ENCODE measurements around the gene NDUFAF8.

The NDUFAF8 gene

DNA sequence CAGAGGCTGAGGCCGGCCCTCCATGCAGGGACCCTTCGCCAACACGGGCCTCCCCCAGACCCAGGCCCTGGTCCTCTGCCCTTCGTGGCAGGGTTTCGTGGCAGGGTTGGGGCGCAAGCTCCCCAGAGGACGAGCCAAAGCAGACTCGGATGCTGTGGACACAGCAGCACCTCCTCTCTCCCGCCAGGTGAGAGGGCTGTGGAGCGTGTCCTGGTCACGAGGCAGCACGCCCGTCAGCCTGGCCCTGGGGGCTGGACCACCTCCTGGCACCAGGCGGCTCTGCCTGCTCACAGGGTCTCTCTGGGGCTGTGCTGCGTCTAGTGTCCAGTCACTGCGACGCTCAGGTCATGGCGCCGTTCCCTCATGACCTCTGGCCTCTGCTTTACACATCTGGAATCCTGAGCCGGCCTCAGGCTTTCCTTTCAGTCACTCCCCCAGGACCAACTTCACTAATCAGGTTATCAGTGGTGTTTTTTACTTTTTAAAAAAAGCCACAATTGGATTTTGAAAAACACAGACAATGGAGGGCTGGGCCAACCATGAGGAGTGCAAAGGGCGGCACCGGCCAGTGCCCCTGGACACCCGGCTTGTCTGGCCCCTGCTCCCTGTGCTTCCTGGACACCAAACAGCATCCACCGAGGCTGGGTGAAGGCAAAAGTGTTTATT lies 5.4 kb downstream of the NDUFAF8 start:
- H4K8ac ChIP-seq (ENCODE audit: low read depth, low read length): peak overlapping the region; percentile 72
- WGBS, 2 donors (ENCODE audit: extremely low coverage in 2 of 2, insufficient read length in 2 of 2, insufficient replicate concordance in 1 of 2): no CpG with 5 or more reads among the region's 24 CpGs
- DNase-seq (ENCODE audit: low spot score): no peak
- no peak overlapping the region for H3K23ac ChIP-seq (ENCODE audit: low read depth, low read length, poor library complexity)
- H3K4me1 ChIP-seq (ENCODE audit: control insufficient read depth in 2 of 2, insufficient read depth in 1 of 2, low read depth in 1 of 2, low read length in 2 of 2): peaks cover 7 to 14% of the 10 kb centered on the region in 2 donors
- H2AFZ ChIP-seq (ENCODE audit: low read length): no peak overlapping the region
- H3K79me1 ChIP-seq (ENCODE audit: low read depth, low read length): peaks cover 10% of the 10 kb centered on the region
- H3K18ac ChIP-seq (ENCODE audit: low read length): peak overlapping the region; percentile 1
- H2BK15ac ChIP-seq (ENCODE audit: low read length): no peak overlapping the region
- H2BK12ac ChIP-seq (ENCODE audit: low read length): no peak overlapping the region
- peak overlapping the region; percentile 1 for H2BK5ac ChIP-seq (ENCODE audit: low read length)
- no peak overlapping the region for H4K91ac ChIP-seq (ENCODE audit: low read depth, low read length, poor library complexity)
- no peak overlapping the region for H3K27ac ChIP-seq (replicated peaks; ENCODE audit: low read length)
- H3K4ac ChIP-seq (ENCODE audit: low read length): no peak overlapping the region
- H2AK5ac ChIP-seq (ENCODE audit: low read depth, low read length): no peak overlapping the region
- H3K4me3 ChIP-seq (ENCODE audit: low read length in 2 of 2): peak overlapping the region in 1 of 2 donors; percentile 13
- H3K9ac ChIP-seq (ENCODE audit: low read depth, low read length, poor library complexity): no peak overlapping the region
- peaks cover 0 to 2% of the 10 kb centered on the region in 2 donors for H3K9me3 ChIP-seq (replicated peaks in 1 of 2; ENCODE audit: control insufficient read depth in 2 of 2, insufficient read depth in 1 of 2, low read depth in 1 of 2, low read length in 2 of 2)
- H3K14ac ChIP-seq (ENCODE audit: low read length): no peak overlapping the region
- no peak overlapping the region for H2BK120ac ChIP-seq (ENCODE audit: low read depth, low read length)
- no peaks in the 10 kb centered on the region for H3K27me3 ChIP-seq (ENCODE audit: control insufficient read depth in 3 of 3, insufficient read depth in 3 of 3, low read depth in 1 of 3, low read length in 3 of 3)
- H3K36me3 ChIP-seq (replicated peaks in 1 of 2; ENCODE audit: control insufficient read depth in 2 of 2, insufficient read depth in 2 of 2, low read length in 2 of 2): peaks cover 15 to 26% of the 10 kb centered on the region in 2 donors
- no peak overlapping the region for H3K4me2 ChIP-seq (ENCODE audit: insufficient read depth, low read length, poor library complexity, severe bottlenecking)

DNA sequence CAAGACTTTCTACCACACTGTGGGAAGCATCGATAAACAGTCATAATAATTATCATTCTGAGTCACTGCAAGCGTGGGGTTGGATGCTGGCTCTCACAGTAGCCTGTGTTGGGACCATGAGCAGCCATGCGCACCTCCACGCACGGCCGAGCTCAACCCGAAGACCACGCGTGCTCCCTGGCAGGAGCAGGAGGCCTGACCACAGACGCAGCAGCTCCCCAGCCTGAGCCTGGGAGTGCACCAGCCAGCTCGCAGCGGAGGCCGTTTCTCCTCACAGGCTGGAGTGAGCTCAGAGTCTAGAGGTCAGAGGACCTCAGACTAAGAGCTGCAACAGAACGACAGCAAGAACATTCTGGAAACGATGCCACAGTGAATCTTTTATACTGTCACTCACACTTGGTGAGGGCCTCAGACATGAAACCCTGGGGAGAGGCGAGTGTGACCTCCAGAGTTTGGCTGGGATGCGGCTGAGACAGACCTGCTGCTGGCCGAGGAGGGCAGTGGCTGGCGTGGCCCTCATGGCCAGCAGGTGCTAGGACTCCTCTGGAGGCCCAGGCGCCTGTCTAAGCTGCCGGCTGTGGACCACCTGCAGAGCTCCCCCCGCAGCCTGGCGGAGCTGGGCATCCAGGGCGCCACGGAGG lies 6.0 kb downstream of the NDUFAF8 start:
- H2AK5ac ChIP-seq (ENCODE audit: low read depth, low read length): peak overlapping the region; percentile 20
- H3K36me3 ChIP-seq (replicated peaks in 1 of 2; ENCODE audit: control insufficient read depth in 2 of 2, insufficient read depth in 2 of 2, low read length in 2 of 2): peaks cover 18 to 32% of the 10 kb centered on the region in 2 donors
- H3K9ac ChIP-seq (ENCODE audit: low read depth, low read length, poor library complexity): no peak overlapping the region
- H3K4me2 ChIP-seq (ENCODE audit: insufficient read depth, low read length, poor library complexity, severe bottlenecking): no peak overlapping the region
- no peak overlapping the region for H3K4me3 ChIP-seq (ENCODE audit: low read length in 2 of 2)
- no peak overlapping the region for H2BK15ac ChIP-seq (ENCODE audit: low read length)
- H3K79me1 ChIP-seq (ENCODE audit: low read depth, low read length): peaks cover 4% of the 10 kb centered on the region
- H4K8ac ChIP-seq (ENCODE audit: low read depth, low read length): peak overlapping the region; percentile 17
- no peak overlapping the region for H3K27ac ChIP-seq (replicated peaks; ENCODE audit: low read length)
- no CpG with 5 or more reads among the region's 25 CpGs for WGBS, 2 donors (ENCODE audit: extremely low coverage in 2 of 2, insufficient read length in 2 of 2, insufficient replicate concordance in 1 of 2)
- DNase-seq (ENCODE audit: low spot score): no peak
- no peak overlapping the region for H2BK12ac ChIP-seq (ENCODE audit: low read length)
- H4K91ac ChIP-seq (ENCODE audit: low read depth, low read length, poor library complexity): no peak overlapping the region
- peaks cover 0 to 2% of the 10 kb centered on the region in 2 donors for H3K9me3 ChIP-seq (replicated peaks in 1 of 2; ENCODE audit: control insufficient read depth in 2 of 2, insufficient read depth in 1 of 2, low read depth in 1 of 2, low read length in 2 of 2)
- H3K27me3 ChIP-seq (ENCODE audit: control insufficient read depth in 3 of 3, insufficient read depth in 3 of 3, low read depth in 1 of 3, low read length in 3 of 3): no peaks in the 10 kb centered on the region
- peaks cover 3 to 9% of the 10 kb centered on the region in 2 donors for H3K4me1 ChIP-seq (ENCODE audit: control insufficient read depth in 2 of 2, insufficient read depth in 1 of 2, low read depth in 1 of 2, low read length in 2 of 2)
- H3K4ac ChIP-seq (ENCODE audit: low read length): no peak overlapping the region
- no peak overlapping the region for H2AFZ ChIP-seq (ENCODE audit: low read length)
- no peak overlapping the region for H3K23ac ChIP-seq (ENCODE audit: low read depth, low read length, poor library complexity)
- H2BK120ac ChIP-seq (ENCODE audit: low read depth, low read length): peak overlapping the region; percentile 41
- H2BK5ac ChIP-seq (ENCODE audit: low read length): peak overlapping the region; percentile 1
- H3K18ac ChIP-seq (ENCODE audit: low read length): no peak overlapping the region
- H3K14ac ChIP-seq (ENCODE audit: low read length): no peak overlapping the region

DNA sequence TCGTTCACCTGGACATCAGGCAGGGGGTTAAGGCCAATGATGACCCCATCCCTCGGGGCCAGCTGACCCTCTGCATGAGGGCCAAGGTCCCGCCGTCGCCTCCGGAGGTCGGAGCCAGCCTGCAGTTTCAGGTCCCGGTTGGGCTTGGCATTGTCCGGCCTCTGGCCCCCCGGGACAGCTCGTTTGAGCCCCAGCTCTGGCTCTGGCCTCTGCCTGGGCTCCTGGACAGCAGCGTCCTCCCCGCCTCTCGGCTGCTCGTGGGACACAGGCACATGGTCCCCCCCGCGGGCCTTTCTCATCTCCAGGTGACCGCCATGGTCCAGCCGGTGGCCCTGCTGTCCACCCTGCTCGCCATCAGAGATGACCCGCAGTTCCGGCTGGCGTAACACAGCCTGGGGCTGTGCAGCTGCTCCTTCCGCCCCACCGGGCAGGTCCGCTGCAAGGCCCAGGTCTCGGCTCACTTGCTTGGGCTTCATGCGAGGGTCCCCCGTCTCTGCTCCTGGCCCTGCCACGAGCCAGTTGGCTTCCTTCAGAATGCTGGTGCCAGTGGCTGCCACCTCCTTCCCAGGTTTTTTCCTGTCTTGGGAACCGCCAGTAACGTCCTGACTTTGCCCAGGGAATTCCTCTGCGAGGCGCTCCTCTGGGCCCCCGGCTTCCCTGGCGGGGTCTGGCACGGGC lies 6.7 kb downstream of the NDUFAF8 start:
- Histone ChIP-seq H2AFZ (ENCODE audit: low read length) (no peak overlapping the region), H3K9me3 (replicated peaks in 1 of 2; ENCODE audit: control insufficient read depth in 2 of 2, insufficient read depth in 1 of 2, low read depth in 1 of 2, low read length in 2 of 2) (peaks cover 0 to 2% of the 10 kb centered on the region in 2 donors), H2BK12ac (ENCODE audit: low read length) (no peak overlapping the region), H2BK120ac (ENCODE audit: low read depth, low read length) (peak overlapping the region; percentile 41), H4K91ac (ENCODE audit: low read depth, low read length, poor library complexity) (no peak overlapping the region), H3K79me1 (ENCODE audit: low read depth, low read length) (peaks cover 3% of the 10 kb centered on the region), H3K36me3 (replicated peaks in 1 of 2; ENCODE audit: control insufficient read depth in 2 of 2, insufficient read depth in 2 of 2, low read length in 2 of 2) (peaks cover 17 to 36% of the 10 kb centered on the region in 2 donors), H2BK15ac (ENCODE audit: low read length) (no peak overlapping the region), H3K18ac (ENCODE audit: low read length) (no peak overlapping the region), H4K8ac (ENCODE audit: low read depth, low read length) (peak overlapping the region; percentile 58), H3K23ac (ENCODE audit: low read depth, low read length, poor library complexity) (no peak overlapping the region), H2BK5ac (ENCODE audit: low read length) (no peak overlapping the region), H3K4me3 (ENCODE audit: low read length in 2 of 2) (no peak overlapping the region), H3K27me3 (ENCODE audit: control insufficient read depth in 3 of 3, insufficient read depth in 3 of 3, low read depth in 1 of 3, low read length in 3 of 3) (no peaks in the 10 kb centered on the region), H3K14ac (ENCODE audit: low read length) (peak overlapping the region; percentile 12), H2AK5ac (ENCODE audit: low read depth, low read length) (no peak overlapping the region), H3K9ac (ENCODE audit: low read depth, low read length, poor library complexity) (no peak overlapping the region), H3K4me1 (ENCODE audit: control insufficient read depth in 2 of 2, insufficient read depth in 1 of 2, low read depth in 1 of 2, low read length in 2 of 2) (peaks cover 2 to 4% of the 10 kb centered on the region in 2 donors), H3K27ac (replicated peaks; ENCODE audit: low read length) (no peak overlapping the region), H3K4ac (ENCODE audit: low read length) (no peak overlapping the region), H3K4me2 (ENCODE audit: insufficient read depth, low read length, poor library complexity, severe bottlenecking) (no peak overlapping the region)
- DNase-seq (ENCODE audit: low spot score): no peak
- WGBS, 2 donors (ENCODE audit: extremely low coverage in 2 of 2, insufficient read length in 2 of 2, insufficient replicate concordance in 1 of 2): no CpG with 5 or more reads among the region's 37 CpGs

DNA sequence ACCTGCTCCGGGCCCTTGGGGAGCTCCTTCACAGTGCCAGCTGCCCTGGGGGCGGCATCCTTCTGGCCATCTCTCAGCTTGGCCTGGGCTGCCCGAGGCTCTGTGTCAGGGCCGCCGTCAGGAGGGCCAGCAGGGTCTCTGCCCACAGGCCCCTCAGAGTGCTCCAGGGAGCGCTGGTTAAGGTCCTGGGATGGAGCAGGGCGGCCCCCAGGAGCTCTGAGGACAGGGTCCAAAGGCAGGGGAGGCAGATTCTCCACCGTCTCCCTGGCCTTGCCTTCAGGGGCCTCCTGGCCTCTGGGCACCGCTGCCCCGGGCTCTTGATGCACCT lies 7.2 kb downstream of the NDUFAF8 start:
- Histone ChIP-seq H4K8ac (ENCODE audit: low read depth, low read length) (no peak overlapping the region), H3K4me2 (ENCODE audit: insufficient read depth, low read length, poor library complexity, severe bottlenecking) (no peak overlapping the region), H2BK120ac (ENCODE audit: low read depth, low read length) (peak overlapping the region; percentile 41), H3K27ac (replicated peaks; ENCODE audit: low read length) (no peak overlapping the region), H3K4me3 (ENCODE audit: low read length in 2 of 2) (no peak overlapping the region), H3K27me3 (ENCODE audit: control insufficient read depth in 3 of 3, insufficient read depth in 3 of 3, low read depth in 1 of 3, low read length in 3 of 3) (no peaks in the 10 kb centered on the region), H2BK5ac (ENCODE audit: low read length) (no peak overlapping the region), H3K18ac (ENCODE audit: low read length) (no peak overlapping the region), H3K4me1 (ENCODE audit: control insufficient read depth in 2 of 2, insufficient read depth in 1 of 2, low read depth in 1 of 2, low read length in 2 of 2) (peaks cover 2 to 3% of the 10 kb centered on the region in 2 donors), H4K91ac (ENCODE audit: low read depth, low read length, poor library complexity) (no peak overlapping the region), H3K9ac (ENCODE audit: low read depth, low read length, poor library complexity) (no peak overlapping the region), H2AFZ (ENCODE audit: low read length) (no peak overlapping the region), H3K9me3 (replicated peaks in 1 of 2; ENCODE audit: control insufficient read depth in 2 of 2, insufficient read depth in 1 of 2, low read depth in 1 of 2, low read length in 2 of 2) (peaks cover 0 to 2% of the 10 kb centered on the region in 2 donors), H2BK15ac (ENCODE audit: low read length) (no peak overlapping the region), H2BK12ac (ENCODE audit: low read length) (no peak overlapping the region), H3K36me3 (replicated peaks in 1 of 2; ENCODE audit: control insufficient read depth in 2 of 2, insufficient read depth in 2 of 2, low read length in 2 of 2) (peaks cover 12 to 32% of the 10 kb centered on the region in 2 donors), H3K79me1 (ENCODE audit: low read depth, low read length) (peaks cover 3% of the 10 kb centered on the region), H3K14ac (ENCODE audit: low read length) (no peak overlapping the region), H2AK5ac (ENCODE audit: low read depth, low read length) (peak overlapping the region; percentile 74), H3K4ac (ENCODE audit: low read length) (no peak overlapping the region), H3K23ac (ENCODE audit: low read depth, low read length, poor library complexity) (no peak overlapping the region)
- no peak for DNase-seq (ENCODE audit: low spot score)
- WGBS, 2 donors (ENCODE audit: extremely low coverage in 2 of 2, insufficient read length in 2 of 2, insufficient replicate concordance in 1 of 2): no CpG with 5 or more reads among the region's 10 CpGs
